OCI-LY1 (cell line): ENCODE data around the gene GDF10.

Experiments
- EZH2 ChIP-seq: fragments of 200-600 bp; sonication (generic), shearing (Covaris generic); IDR thresholded peaks from 2 replicates; pipeline ENCODE4 v1.8.0; 2017; ENCODE audit warnings: borderline replicate concordance, mixed run types, mild to moderate bottlenecking, antibody characterized with exemption, low read length, moderate library complexity, mixed read lengths
- TF ChIP-seq, protein P1 (sequence below): fragments of 200-600 bp; sonication (generic), shearing (Covaris generic); IDR thresholded peaks from 2 replicates; pipeline ENCODE4 v1.5.1; 2017; ENCODE audit warnings: mild to moderate bottlenecking, antibody characterized with exemption, low read length, moderate library complexity, mixed read lengths

DNA sequence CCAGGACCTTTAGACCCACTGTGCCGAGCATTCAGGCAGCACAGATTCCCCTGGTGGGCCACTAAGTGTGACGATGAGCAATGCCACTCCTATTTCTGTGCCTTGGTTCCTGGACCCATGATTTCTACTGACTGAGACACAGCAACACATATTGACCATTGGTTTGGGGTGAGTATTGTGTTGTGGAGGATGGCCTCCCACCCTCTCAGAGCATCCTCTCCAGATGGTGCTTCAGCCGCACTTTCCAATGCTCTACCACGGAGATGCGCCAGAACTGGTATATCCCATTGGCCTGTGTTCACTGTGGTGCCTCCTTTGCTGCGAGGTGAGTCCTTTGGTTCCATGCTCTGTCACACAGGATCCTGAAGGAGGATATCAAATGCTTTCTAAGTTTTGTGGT is 10.1 kb upstream of the GDF10 start:
- TF ChIP-seq, protein P1, sequence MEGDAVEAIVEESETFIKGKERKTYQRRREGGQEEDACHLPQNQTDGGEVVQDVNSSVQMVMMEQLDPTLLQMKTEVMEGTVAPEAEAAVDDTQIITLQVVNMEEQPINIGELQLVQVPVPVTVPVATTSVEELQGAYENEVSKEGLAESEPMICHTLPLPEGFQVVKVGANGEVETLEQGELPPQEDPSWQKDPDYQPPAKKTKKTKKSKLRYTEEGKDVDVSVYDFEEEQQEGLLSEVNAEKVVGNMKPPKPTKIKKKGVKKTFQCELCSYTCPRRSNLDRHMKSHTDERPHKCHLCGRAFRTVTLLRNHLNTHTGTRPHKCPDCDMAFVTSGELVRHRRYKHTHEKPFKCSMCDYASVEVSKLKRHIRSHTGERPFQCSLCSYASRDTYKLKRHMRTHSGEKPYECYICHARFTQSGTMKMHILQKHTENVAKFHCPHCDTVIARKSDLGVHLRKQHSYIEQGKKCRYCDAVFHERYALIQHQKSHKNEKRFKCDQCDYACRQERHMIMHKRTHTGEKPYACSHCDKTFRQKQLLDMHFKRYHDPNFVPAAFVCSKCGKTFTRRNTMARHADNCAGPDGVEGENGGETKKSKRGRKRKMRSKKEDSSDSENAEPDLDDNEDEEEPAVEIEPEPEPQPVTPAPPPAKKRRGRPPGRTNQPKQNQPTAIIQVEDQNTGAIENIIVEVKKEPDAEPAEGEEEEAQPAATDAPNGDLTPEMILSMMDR: no peak
- no peak for TF ChIP-seq EZH2
